ENCODE measurements around the gene TCERG1L. TPM values are rescaled to one million over a fixed set of nuclear protein-coding genes. Genes with fewer than 3 reads are reported as not detected.

The TCERG1L gene
- total and polyA plus RNA-seq, 9 of the 15 experiments (the other 6 are each of a cell fraction or from before 2014, with no cell fraction given), result not detected

- ATAC-seq (no peak), FAIRE-seq (no peak), DNase-seq (ENCODE audit: extremely low read depth in 1 of 4, low spot score in 3 of 4) (no peak)
- Histone ChIP-seq H3K4me3 (no peak overlapping the region), H4K20me1 (replicated peaks; ENCODE audit: control insufficient read depth, insufficient read depth, low read length) (no peaks in the 10 kb centered on the region), H2AFZ (ENCODE audit: low read depth, low read length) (no peak overlapping the region), H3K36me3 (ENCODE audit: control insufficient read depth, insufficient read depth, low read length) (no peaks in the 10 kb centered on the region), H3K27me3 (ENCODE audit: control insufficient read depth in 2 of 2, insufficient read depth in 2 of 2, low read length in 2 of 2) (peaks cover 0 to 8% of the 10 kb centered on the region in 2 experiments; a peak in 1 of 5 replicates), H3K9me1 (ENCODE audit: control insufficient read depth, insufficient read depth, low read length) (no peaks in the 10 kb centered on the region), H3K9me3 (replicated peaks; ENCODE audit: control insufficient read depth, insufficient read depth, low read depth, low read length) (no peaks in the 10 kb centered on the region), H3K79me2 (ENCODE audit: control insufficient read depth, insufficient read depth, low read length) (no peaks in the 10 kb centered on the region), H3K4me1 (replicated peaks in 1 of 2; ENCODE audit: control insufficient read depth in 2 of 2, insufficient read depth in 2 of 2, low read length in 2 of 2) (no peaks in the 10 kb centered on the region), H3K4me2 (ENCODE audit: insufficient read depth, low read length) (no peak overlapping the region), H3K9ac (ENCODE audit: insufficient read depth in 1 of 2, low read depth in 2 of 2, low read length in 2 of 2) (no peak overlapping the region), H3K27ac (ENCODE audit: extremely low read depth, low read depth, low read length) (no peak overlapping the region)
- BruUV-seq (replicated peaks), result no TSS peak
- in situ Hi-C loops (cut with MboI), result no loop called here
- ChIA-PET POLR2A (no interaction called here), CTCF (ENCODE audit: low intra/inter-chr PET ratio) (no interaction called here)
- WGBS (ENCODE audit: insufficient coverage, low coverage, missing lambda C conversion rate), result 0% methylated on average over 15 of the region's 32 CpGs
- intact Hi-C loops (cut with micrococcal nuclease), result no loop called here
- TF ChIP-seq NR4A1 (CRISPR knock-in tag; IDR thresholded peaks at IDR 0.05) (no peak), NR4A1 (tag; IDR thresholded peaks at IDR 0.05) (no peak), ZNF23 (CRISPR knock-in tag; IDR thresholded peaks at IDR 0.05) (no peak), ELK1 (CRISPR knock-in tag; IDR thresholded peaks at IDR 0.05) (no peak), RAD51 (IDR thresholded peaks at IDR 0.05; ENCODE audit: borderline replicate concordance, low read depth) (no peak), CREB1 (IDR thresholded peaks at IDR 0.05) (no peak), CREB1 (CRISPR knock-in tag; IDR thresholded peaks at IDR 0.05) (no peak), MNT (conservative IDR thresholded peaks at IDR 0.05) (no peak), ZC3H4 (CRISPR knock-in tag; IDR thresholded peaks at IDR 0.05; ENCODE audit: borderline replicate concordance) (no peak), ZNF224 (CRISPR knock-in tag; IDR thresholded peaks at IDR 0.05) (no peak), RBM22 (IDR thresholded peaks at IDR 0.05; ENCODE audit: low read depth, low read length, poor library complexity, severe bottlenecking) (no peak), CGGBP1 (CRISPR knock-in tag; IDR thresholded peaks at IDR 0.05) (no peak), ZSCAN29 (IDR thresholded peaks at IDR 0.05) (no peak), GTF2F1 (IDR thresholded peaks at IDR 0.05; ENCODE audit: low read depth, low read length) (no peak)
Observed at GRCh38 chr10:131260031-131260430, 51.5 kb downstream of the TCERG1L start.
